Endodermal cell (in vitro differentiated cells): ENCODE data around the gene ACKR2. TPM values are rescaled to one million over a fixed set of nuclear protein-coding genes. Genes with fewer than 3 reads are reported as not detected.

Experiments
- DNase-seq: peaks from one replicate; pipeline ENCODE4 v3.0.0-alpha.2; 2017
- H3K27ac ChIP-seq: 2 replicates; pipeline ENCODE4 v1.5.1; 2013; ENCODE audit warnings: mild to moderate bottlenecking, low read depth, low read length, moderate library complexity
- H3K27me3 ChIP-seq: 2 replicates; pipeline ENCODE4 v1.6.1; 2013; ENCODE audit warnings: mild to moderate bottlenecking, low read length, moderate library complexity; ENCODE audit not compliant: insufficient read depth, control insufficient read depth, poor library complexity, severe bottlenecking
- H3K36me3 ChIP-seq: 2 replicates; pipeline ENCODE4 v1.7.0; 2013; ENCODE audit warnings: mild to moderate bottlenecking, low read length, moderate library complexity; ENCODE audit not compliant: control insufficient read depth, insufficient read depth
- H3K4me1 ChIP-seq: one replicate; pipeline ENCODE4 v1.7.0; 2013; ENCODE audit warnings: low read length; ENCODE audit not compliant: control insufficient read depth, insufficient read depth
- H3K4me3 ChIP-seq: 2 replicates; pipeline ENCODE4 v1.5.1; 2013; ENCODE audit warnings: mild to moderate bottlenecking, low read length, moderate library complexity
- H3K9ac ChIP-seq: 2 replicates; pipeline ENCODE4 v1.6.1; 2013; ENCODE audit warnings: mild to moderate bottlenecking, low read length, moderate library complexity; ENCODE audit not compliant: poor library complexity, severe bottlenecking; ENCODE audit errors: extremely low read depth
- H3K9me3 ChIP-seq: 2 replicates; pipeline ENCODE4 v1.6.1; 2013; ENCODE audit warnings: mild to moderate bottlenecking, low read length, moderate library complexity; ENCODE audit not compliant: control insufficient read depth
- H3K27ac Mint-ChIP-seq: 2 replicates; pipeline ENCODE4 v1.8.0; 2020; ENCODE audit warnings: mixed read lengths
- H3K27me3 Mint-ChIP-seq: 2 replicates; pipeline ENCODE4 v1.8.0; 2021; ENCODE audit warnings: mild to moderate bottlenecking, mixed read lengths; ENCODE audit not compliant: insufficient read depth
- H3K36me3 Mint-ChIP-seq: 2 replicates; pipeline ENCODE4 v1.8.0; 2020; ENCODE audit warnings: low read depth, mixed read lengths
- H3K4me1 Mint-ChIP-seq: 2 replicates; pipeline ENCODE4 v1.8.0; 2020; ENCODE audit warnings: mixed read lengths
- H3K4me3 Mint-ChIP-seq: 2 replicates; pipeline ENCODE4 v1.8.0; 2020; ENCODE audit warnings: mild to moderate bottlenecking, moderate library complexity, mixed read lengths
- H3K9me3 Mint-ChIP-seq: 2 replicates; pipeline ENCODE4 v1.8.0; 2020; ENCODE audit warnings: mild to moderate bottlenecking, mixed read lengths
- WGBS, 2 experiments: methylation state at CpG; one replicate each; pipeline versions ENCODE4 v1.1.5 to v1.1.7; 2013; ENCODE audit warnings: missing lambda C conversion rate in 2 of 2, mixed read lengths in 1 of 2; ENCODE audit not compliant: insufficient coverage in 1 of 2, insufficient read length in 1 of 2; 5-methylcytosine and 5-hydroxymethylcytosine counted together
- total RNA-seq, 2 donors: library from RNA; stranded (reverse); fragmentation: NEBNext Ultra II Directional in 1 of 2; extraction: Animal tissue kit (Norgen Biotek cat#: 25700) in 1 of 2; gene quantifications; 2 replicates in 1 of 2; 3 replicates in 1 of 2; pipeline ENCODE4 v1.2.1, GENCODE V29; 2021
- TF ChIP-seq, protein P1 (sequence below): fragments of 200-600 bp; sonication (generic); conservative IDR thresholded peaks from 2 replicates; pipeline ENCODE4 v1.5.0; 2021; ENCODE audit warnings: antibody characterized with exemption, mild to moderate bottlenecking

ACKR2 gene
- total RNA-seq, 2 donors from 2014 or later = 1.1 TPM

DNA sequence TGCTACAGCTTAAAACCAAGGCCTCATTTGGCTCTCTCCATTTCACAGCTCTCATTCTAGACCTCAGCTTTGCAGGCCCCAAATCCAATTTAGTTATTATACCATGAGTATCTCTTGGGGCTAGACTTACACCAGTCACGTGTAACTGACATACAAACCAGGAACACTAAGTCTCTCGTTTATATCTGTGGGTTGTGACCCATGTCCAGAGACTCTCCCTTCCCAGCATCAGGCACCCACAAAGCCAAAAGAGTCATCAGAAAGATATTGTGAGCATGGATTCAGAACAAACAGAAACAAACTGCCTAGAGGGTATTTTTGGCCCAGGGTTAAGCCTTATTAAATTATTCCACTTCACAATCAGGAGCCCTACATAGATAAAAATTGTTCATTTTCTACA lies 30.6 kb upstream of the ACKR2 start:
- no peak overlapping the region for H3K9ac ChIP-seq
- TF ChIP-seq, protein P1, sequence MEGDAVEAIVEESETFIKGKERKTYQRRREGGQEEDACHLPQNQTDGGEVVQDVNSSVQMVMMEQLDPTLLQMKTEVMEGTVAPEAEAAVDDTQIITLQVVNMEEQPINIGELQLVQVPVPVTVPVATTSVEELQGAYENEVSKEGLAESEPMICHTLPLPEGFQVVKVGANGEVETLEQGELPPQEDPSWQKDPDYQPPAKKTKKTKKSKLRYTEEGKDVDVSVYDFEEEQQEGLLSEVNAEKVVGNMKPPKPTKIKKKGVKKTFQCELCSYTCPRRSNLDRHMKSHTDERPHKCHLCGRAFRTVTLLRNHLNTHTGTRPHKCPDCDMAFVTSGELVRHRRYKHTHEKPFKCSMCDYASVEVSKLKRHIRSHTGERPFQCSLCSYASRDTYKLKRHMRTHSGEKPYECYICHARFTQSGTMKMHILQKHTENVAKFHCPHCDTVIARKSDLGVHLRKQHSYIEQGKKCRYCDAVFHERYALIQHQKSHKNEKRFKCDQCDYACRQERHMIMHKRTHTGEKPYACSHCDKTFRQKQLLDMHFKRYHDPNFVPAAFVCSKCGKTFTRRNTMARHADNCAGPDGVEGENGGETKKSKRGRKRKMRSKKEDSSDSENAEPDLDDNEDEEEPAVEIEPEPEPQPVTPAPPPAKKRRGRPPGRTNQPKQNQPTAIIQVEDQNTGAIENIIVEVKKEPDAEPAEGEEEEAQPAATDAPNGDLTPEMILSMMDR = no peak
- Mint-ChIP-seq H3K9me3 (no peaks in the 10 kb centered on the region), H3K27ac (no peak overlapping the region), H3K36me3 (peaks cover 29% of the 10 kb centered on the region), H3K27me3 (no peaks in the 10 kb centered on the region), H3K4me1 (peaks cover 7% of the 10 kb centered on the region), H3K4me3 (no peak overlapping the region)
- H3K27ac ChIP-seq = no peak overlapping the region
- H3K4me1 ChIP-seq = no peaks in the 10 kb centered on the region
- no peaks in the 10 kb centered on the region for H3K27me3 ChIP-seq
- H3K4me3 ChIP-seq = no peak overlapping the region
- no peak for DNase-seq
- H3K36me3 ChIP-seq = peaks cover 36% of the 10 kb centered on the region
- no peaks in the 10 kb centered on the region for H3K9me3 ChIP-seq
- WGBS, 2 experiments = 91 to 96% methylated on average over 2 of the region's 2 CpGs

DNA sequence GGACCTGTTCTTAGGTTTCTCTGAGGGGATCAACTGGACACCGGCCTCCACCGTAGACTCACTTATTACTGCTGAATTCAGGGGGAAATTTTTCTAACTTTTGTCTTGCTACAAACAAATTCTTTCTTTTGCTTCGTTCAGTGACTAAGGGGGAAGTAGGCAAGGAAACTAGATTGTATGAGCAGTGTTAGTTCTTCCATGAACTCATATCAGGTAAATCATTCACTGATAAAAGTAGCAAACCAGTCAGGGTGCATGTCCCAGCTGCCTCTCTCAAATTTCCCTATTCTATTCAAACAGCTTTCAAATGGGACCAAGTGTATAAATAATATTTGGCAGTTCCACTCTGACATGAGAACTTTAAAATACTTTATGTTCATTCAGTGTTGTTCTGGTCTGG lies 28.8 kb upstream of the ACKR2 start:
- H3K9me3 Mint-ChIP-seq = no peaks in the 10 kb centered on the region
- H3K27me3 Mint-ChIP-seq = no peaks in the 10 kb centered on the region
- peaks cover 54% of the 10 kb centered on the region for H3K36me3 ChIP-seq
- WGBS, 2 experiments = 93 to 100% methylated on average over 1 to 3 of the region's 3 CpGs
- no peak overlapping the region for H3K4me3 ChIP-seq
- no peak overlapping the region for H3K27ac ChIP-seq
- H3K36me3 Mint-ChIP-seq = peaks cover 37% of the 10 kb centered on the region
- H3K4me1 ChIP-seq = no peaks in the 10 kb centered on the region
- H3K4me1 Mint-ChIP-seq = peaks cover 7% of the 10 kb centered on the region
- DNase-seq = no peak
- no peak overlapping the region for H3K4me3 Mint-ChIP-seq
- no peaks in the 10 kb centered on the region for H3K9me3 ChIP-seq
- H3K27me3 ChIP-seq = no peaks in the 10 kb centered on the region
- H3K27ac Mint-ChIP-seq = no peak overlapping the region
- TF ChIP-seq, protein P1 = no peak
- H3K9ac ChIP-seq = no peak overlapping the region

DNA sequence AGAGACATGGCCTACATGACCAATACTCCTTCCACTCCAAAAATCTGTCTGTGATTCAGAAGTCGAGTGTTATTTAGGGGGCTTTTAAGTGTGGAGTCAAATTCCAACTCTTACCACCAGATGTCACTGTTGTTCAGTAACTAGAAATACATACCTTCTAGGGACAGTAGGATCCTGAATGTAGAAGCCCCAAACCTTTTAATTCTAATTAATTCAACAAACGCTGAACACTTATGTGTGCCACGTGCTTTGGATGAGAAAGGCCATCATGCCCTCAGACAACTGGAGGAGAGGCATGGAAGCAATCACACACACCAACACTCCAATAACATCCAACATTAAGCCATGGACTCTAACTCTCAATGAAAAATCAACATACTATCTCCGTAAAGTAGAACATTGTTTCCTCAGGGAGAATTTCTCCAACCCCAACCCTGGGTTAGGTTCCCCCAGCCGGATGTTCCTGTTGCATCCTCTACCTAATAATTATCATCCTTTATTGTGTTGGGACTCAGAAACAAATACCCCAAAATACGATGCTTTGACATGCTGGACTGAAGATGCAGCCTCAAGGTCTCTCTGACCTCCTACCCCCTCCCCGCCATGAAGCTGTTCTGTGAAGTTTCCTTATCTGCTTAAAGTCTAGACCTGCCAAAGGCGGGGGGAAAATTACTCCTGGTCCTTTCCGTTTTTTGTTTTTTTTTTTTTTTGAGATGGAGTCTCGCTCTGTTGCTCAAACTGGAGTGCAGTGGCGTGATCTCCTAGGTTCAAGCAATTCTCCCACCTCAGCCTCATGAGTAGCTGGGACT lies 28.1 kb upstream of the ACKR2 start:
- WGBS, 2 experiments = 76 to 80% methylated on average over 5 to 11 of the region's 11 CpGs
- no peaks in the 10 kb centered on the region for H3K27me3 ChIP-seq
- Mint-ChIP-seq H3K9me3 (no peaks in the 10 kb centered on the region), H3K27ac (peak overlapping the region; percentile 22), H3K4me3 (no peak overlapping the region), H3K27me3 (no peaks in the 10 kb centered on the region), H3K4me1 (peaks cover 7% of the 10 kb centered on the region), H3K36me3 (peaks cover 43% of the 10 kb centered on the region)
- H3K4me3 ChIP-seq = no peak overlapping the region
- H3K9me3 ChIP-seq = no peaks in the 10 kb centered on the region
- no peak overlapping the region for H3K27ac ChIP-seq
- no peak overlapping the region for H3K9ac ChIP-seq
- TF ChIP-seq, protein P1 = peak; percentile 83
- DNase-seq = no peak
- H3K36me3 ChIP-seq = peaks cover 61% of the 10 kb centered on the region
- no peaks in the 10 kb centered on the region for H3K4me1 ChIP-seq
